Parathyroid adenoma (tissue), 2 donors: ENCODE measurements around the gene PPID.
A peak's percentile ranks its signal among the peaks of the same experiment; 100 is the strongest.

Source experiments
- H2AFZ ChIP-seq: fragments of 300-600 bp; sonication (generic); one replicate; pipeline ENCODE4 v1.7.0; 2017; ENCODE audit warnings: antibody characterized with exemption, mild to moderate bottlenecking
- H3K27ac ChIP-seq: fragments of 300-600 bp; sonication (generic); one replicate; pipeline ENCODE4 v1.7.0; 2017
- H3K27me3 ChIP-seq: fragments of 300-600 bp; sonication (generic); one replicate; pipeline ENCODE4 v1.7.0; 2017; ENCODE audit warnings: low read length; ENCODE audit not compliant: control insufficient read depth, insufficient read depth
- H3K36me3 ChIP-seq: fragments of 300-600 bp; sonication (generic); one replicate; pipeline ENCODE4 v1.7.0; 2017; ENCODE audit warnings: low read length; ENCODE audit not compliant: control insufficient read depth, insufficient read depth
- H3K4me1 ChIP-seq: fragments of 300-600 bp; sonication (generic); one replicate; pipeline ENCODE4 v1.7.0; 2017; ENCODE audit warnings: control low read depth
- H3K4me2 ChIP-seq: fragments of 300-600 bp; sonication (generic); one replicate; pipeline ENCODE4 v1.7.0; 2017; ENCODE audit warnings: low read length
- H3K4me3 ChIP-seq: fragments of 300-600 bp; sonication (generic); one replicate; pipeline ENCODE4 v1.7.0; 2017; ENCODE audit warnings: low read depth, low read length
- H3K79me2 ChIP-seq: fragments of 300-600 bp; sonication (generic); one replicate; pipeline ENCODE4 v1.7.0; 2017; ENCODE audit warnings: control low read depth
- H3K9ac ChIP-seq: fragments of 300-600 bp; sonication (generic); one replicate; pipeline ENCODE4 v1.7.0; 2017; ENCODE audit warnings: mild to moderate bottlenecking
- H3K9me3 ChIP-seq: fragments of 300-600 bp; sonication (generic); one replicate; pipeline ENCODE4 v1.7.0; 2017; ENCODE audit warnings: low read length; ENCODE audit not compliant: control insufficient read depth
- CTCF ChIP-seq: fragments of 300-600 bp; sonication (generic); IDR thresholded peaks from one replicate; pipeline ENCODE4 v1.7.0; 2017; ENCODE audit warnings: antibody characterized with exemption, mild to moderate bottlenecking
- donor health status: primary hyperparathyroidism.

PPID gene

GRCh38 chr4:158722917-158723793 is at the start of gene PPID:
Gene PPID, minus strand, starts transcription at chr4:158723396. Its CDS starts 108 bp downstream, at chr4:158723288.
- Histone ChIP-seq H3K4me1 (no peaks in the 10 kb centered on the region), H3K27ac (peak within 1 kb of the TSS; percentile 78), H3K79me2 (peaks cover 4% of the 10 kb centered on the region), H3K4me3 (peak within 1 kb of the TSS; percentile 77), H2AFZ (peak within 1 kb of the TSS; percentile 97), H3K4me2 (peak within 1 kb of the TSS; percentile 70), H3K9ac (no peak within 1 kb of the TSS), H3K27me3 (no peaks in the 10 kb centered on the region), H3K9me3 (no peaks in the 10 kb centered on the region), H3K36me3 (no peaks in the 10 kb centered on the region)
- no peak for TF ChIP-seq CTCF

- Histone ChIP-seq H3K9ac (no peak overlapping the region), H3K79me2 (peaks cover 4% of the 10 kb centered on the region), H3K4me3 (no peak overlapping the region), H2AFZ (no peak overlapping the region), H3K27me3 (no peaks in the 10 kb centered on the region), H3K4me2 (no peak overlapping the region), H3K4me1 (no peaks in the 10 kb centered on the region), H3K27ac (peak overlapping the region; percentile 47), H3K36me3 (no peaks in the 10 kb centered on the region), H3K9me3 (no peaks in the 10 kb centered on the region)
- TF ChIP-seq CTCF = no peak
Measured at GRCh38 chr4:158771776-158772175, 48.6 kb upstream of the PPID start.

DNA sequence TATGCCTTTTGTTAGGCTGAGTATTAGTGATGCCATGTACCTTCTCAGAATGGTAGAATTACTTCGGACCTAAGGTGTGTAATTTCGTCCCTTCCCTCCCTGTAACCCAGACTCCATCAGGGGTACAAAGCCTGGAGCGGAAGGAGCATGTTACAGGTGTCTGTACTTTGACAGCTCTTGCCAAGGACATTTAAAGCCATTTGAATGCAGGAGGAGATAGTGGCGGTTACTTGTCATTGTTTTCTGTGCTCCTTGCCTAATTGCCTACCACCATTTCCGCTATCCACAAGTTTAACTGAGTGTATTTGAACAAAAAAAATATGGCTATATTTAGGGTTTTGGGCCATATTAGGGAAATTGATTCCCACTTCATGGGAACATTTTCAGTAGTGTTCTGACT is 47.5 kb upstream of the PPID start:
- Histone ChIP-seq H3K4me3 (peak overlapping the region; percentile 83), H3K27ac (no peak overlapping the region), H3K27me3 (no peaks in the 10 kb centered on the region), H3K9ac (no peak overlapping the region), H3K9me3 (no peaks in the 10 kb centered on the region), H3K4me1 (no peaks in the 10 kb centered on the region), H3K4me2 (peak overlapping the region; percentile 97), H3K79me2 (peaks cover 2% of the 10 kb centered on the region), H2AFZ (no peak overlapping the region), H3K36me3 (no peaks in the 10 kb centered on the region)
- TF ChIP-seq CTCF = no peak

- Histone ChIP-seq H3K27me3 (no peaks in the 10 kb centered on the region), H3K36me3 (no peaks in the 10 kb centered on the region), H3K4me2 (peak overlapping the region; percentile 97), H2AFZ (peak overlapping the region; percentile 72), H3K4me1 (no peaks in the 10 kb centered on the region), H3K9me3 (no peaks in the 10 kb centered on the region), H3K9ac (peak overlapping the region; percentile 17), H3K4me3 (peak overlapping the region; percentile 83), H3K79me2 (peaks cover 2% of the 10 kb centered on the region), H3K27ac (peak overlapping the region; percentile 21)
- no peak for TF ChIP-seq CTCF
Measured at GRCh38 chr4:158769175-158769921, 46.2 kb upstream of the PPID start.
